ENCODE measurements around the gene SPTBN2.

GRCh38 chr11:66697988-66698387 is 31.0 kb downstream of the SPTBN2 start:
- TF ChIP-seq CTCF (IDR thresholded peaks at IDR 0.05; ENCODE audit: insufficient read depth, low read length, poor library complexity, severe bottlenecking) = no peak
- TF ChIP-seq EZH2phosphoT487 (conservative IDR thresholded peaks at IDR 0.05; ENCODE audit: low read length) = no peak

Data from SU-DHL-6 (cell line).